ENCODE results near the gene KCND2.

GRCh38 chr7:120395526-120396019 lies 122.6 kb downstream of the KCND2 start:
- TF ChIP-seq POLR2A (IDR thresholded peaks at IDR 0.05): no peak
- no peak for TF ChIP-seq CTCF (IDR thresholded peaks at IDR 0.05 in 4 of 5, conservative IDR thresholded peaks at IDR 0.05 in 1 of 5)

Measured in gastrocnemius medialis (tissue), 4 donors.